Endodermal cell (in vitro differentiated cells): ENCODE measurements around the gene ZNF485. TPM values are rescaled to one million over a fixed set of nuclear protein-coding genes. Genes with fewer than 3 reads are reported as not detected.
A peak's percentile ranks its signal among the peaks of the same experiment; 100 is the strongest.

Experiments
- DNase-seq: peaks from one replicate; pipeline ENCODE4 v3.0.0-alpha.2; 2017
- H3K27ac ChIP-seq: 2 replicates; pipeline ENCODE4 v1.5.1; 2013; ENCODE audit warnings: mild to moderate bottlenecking, low read depth, low read length, moderate library complexity
- H3K27me3 ChIP-seq: 2 replicates; pipeline ENCODE4 v1.6.1; 2013; ENCODE audit warnings: mild to moderate bottlenecking, low read length, moderate library complexity; ENCODE audit not compliant: insufficient read depth, control insufficient read depth, poor library complexity, severe bottlenecking
- H3K36me3 ChIP-seq: 2 replicates; pipeline ENCODE4 v1.7.0; 2013; ENCODE audit warnings: mild to moderate bottlenecking, low read length, moderate library complexity; ENCODE audit not compliant: control insufficient read depth, insufficient read depth
- H3K4me1 ChIP-seq: one replicate; pipeline ENCODE4 v1.7.0; 2013; ENCODE audit warnings: low read length; ENCODE audit not compliant: control insufficient read depth, insufficient read depth
- H3K4me3 ChIP-seq: 2 replicates; pipeline ENCODE4 v1.5.1; 2013; ENCODE audit warnings: mild to moderate bottlenecking, low read length, moderate library complexity
- H3K9ac ChIP-seq: 2 replicates; pipeline ENCODE4 v1.6.1; 2013; ENCODE audit warnings: mild to moderate bottlenecking, low read length, moderate library complexity; ENCODE audit not compliant: poor library complexity, severe bottlenecking; ENCODE audit errors: extremely low read depth
- H3K9me3 ChIP-seq: 2 replicates; pipeline ENCODE4 v1.6.1; 2013; ENCODE audit warnings: mild to moderate bottlenecking, low read length, moderate library complexity; ENCODE audit not compliant: control insufficient read depth
- H3K27ac Mint-ChIP-seq: 2 replicates; pipeline ENCODE4 v1.8.0; 2020; ENCODE audit warnings: mixed read lengths
- H3K27me3 Mint-ChIP-seq: 2 replicates; pipeline ENCODE4 v1.8.0; 2021; ENCODE audit warnings: mild to moderate bottlenecking, mixed read lengths; ENCODE audit not compliant: insufficient read depth
- H3K36me3 Mint-ChIP-seq: 2 replicates; pipeline ENCODE4 v1.8.0; 2020; ENCODE audit warnings: low read depth, mixed read lengths
- H3K4me1 Mint-ChIP-seq: 2 replicates; pipeline ENCODE4 v1.8.0; 2020; ENCODE audit warnings: mixed read lengths
- H3K4me3 Mint-ChIP-seq: 2 replicates; pipeline ENCODE4 v1.8.0; 2020; ENCODE audit warnings: mild to moderate bottlenecking, moderate library complexity, mixed read lengths
- H3K9me3 Mint-ChIP-seq: 2 replicates; pipeline ENCODE4 v1.8.0; 2020; ENCODE audit warnings: mild to moderate bottlenecking, mixed read lengths
- WGBS, 2 experiments: methylation state at CpG; one replicate each; pipeline versions ENCODE4 v1.1.5 to v1.1.7; 2013; ENCODE audit warnings: missing lambda C conversion rate in 2 of 2, mixed read lengths in 1 of 2; ENCODE audit not compliant: insufficient coverage in 1 of 2, insufficient read length in 1 of 2; 5-methylcytosine and 5-hydroxymethylcytosine counted together
- total RNA-seq, 2 donors: library from RNA; stranded (reverse); fragmentation: NEBNext Ultra II Directional in 1 of 2; extraction: Animal tissue kit (Norgen Biotek cat#: 25700) in 1 of 2; gene quantifications; 2 replicates in 1 of 2; 3 replicates in 1 of 2; pipeline ENCODE4 v1.2.1, GENCODE V29; 2021
- TF ChIP-seq, protein P1 (sequence below): fragments of 200-600 bp; sonication (generic); conservative IDR thresholded peaks from 2 replicates; pipeline ENCODE4 v1.5.0; 2021; ENCODE audit warnings: antibody characterized with exemption, mild to moderate bottlenecking

ZNF485 gene
- total RNA-seq, 2 donors from 2014 or later: 3.6 to 4.3 TPM

- H3K4me3 Mint-ChIP-seq: peak overlapping the region; percentile 72
- peaks cover 14% of the 10 kb centered on the region for H3K27me3 ChIP-seq
- peaks cover 36% of the 10 kb centered on the region for H3K9me3 Mint-ChIP-seq
- H3K36me3 Mint-ChIP-seq: peaks cover 32% of the 10 kb centered on the region
- H3K4me1 Mint-ChIP-seq: peaks cover 19% of the 10 kb centered on the region
- TF ChIP-seq, protein P1, sequence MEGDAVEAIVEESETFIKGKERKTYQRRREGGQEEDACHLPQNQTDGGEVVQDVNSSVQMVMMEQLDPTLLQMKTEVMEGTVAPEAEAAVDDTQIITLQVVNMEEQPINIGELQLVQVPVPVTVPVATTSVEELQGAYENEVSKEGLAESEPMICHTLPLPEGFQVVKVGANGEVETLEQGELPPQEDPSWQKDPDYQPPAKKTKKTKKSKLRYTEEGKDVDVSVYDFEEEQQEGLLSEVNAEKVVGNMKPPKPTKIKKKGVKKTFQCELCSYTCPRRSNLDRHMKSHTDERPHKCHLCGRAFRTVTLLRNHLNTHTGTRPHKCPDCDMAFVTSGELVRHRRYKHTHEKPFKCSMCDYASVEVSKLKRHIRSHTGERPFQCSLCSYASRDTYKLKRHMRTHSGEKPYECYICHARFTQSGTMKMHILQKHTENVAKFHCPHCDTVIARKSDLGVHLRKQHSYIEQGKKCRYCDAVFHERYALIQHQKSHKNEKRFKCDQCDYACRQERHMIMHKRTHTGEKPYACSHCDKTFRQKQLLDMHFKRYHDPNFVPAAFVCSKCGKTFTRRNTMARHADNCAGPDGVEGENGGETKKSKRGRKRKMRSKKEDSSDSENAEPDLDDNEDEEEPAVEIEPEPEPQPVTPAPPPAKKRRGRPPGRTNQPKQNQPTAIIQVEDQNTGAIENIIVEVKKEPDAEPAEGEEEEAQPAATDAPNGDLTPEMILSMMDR: no peak
- H3K27ac ChIP-seq: no peak overlapping the region
- no peak for DNase-seq
- peaks cover 27% of the 10 kb centered on the region for H3K36me3 ChIP-seq
- peak overlapping the region; percentile 81 for H3K4me3 ChIP-seq
- peaks cover 40% of the 10 kb centered on the region for H3K27me3 Mint-ChIP-seq
- H3K9ac ChIP-seq: peak overlapping the region; percentile 72
- 35 to 46% methylated on average over 10 to 14 of the region's 14 CpGs for WGBS, 2 experiments
- peak overlapping the region; percentile 24 for H3K27ac Mint-ChIP-seq
- no peaks in the 10 kb centered on the region for H3K4me1 ChIP-seq
- H3K9me3 ChIP-seq: peaks cover 39% of the 10 kb centered on the region
Measured at GRCh38 chr10:43649185-43649523, 42.9 kb downstream of the ZNF485 start.

- Histone ChIP-seq H3K4me3 (no peak overlapping the region), H3K9me3 (no peaks in the 10 kb centered on the region), H3K36me3 (no peaks in the 10 kb centered on the region), H3K27me3 (peaks cover 14% of the 10 kb centered on the region), H3K4me1 (no peaks in the 10 kb centered on the region), H3K27ac (no peak overlapping the region), H3K9ac (no peak overlapping the region)
- Mint-ChIP-seq H3K36me3 (no peaks in the 10 kb centered on the region), H3K4me3 (no peak overlapping the region), H3K27ac (no peak overlapping the region), H3K4me1 (peaks cover 19% of the 10 kb centered on the region), H3K27me3 (peaks cover 34% of the 10 kb centered on the region), H3K9me3 (no peaks in the 10 kb centered on the region)
- DNase-seq: no peak
- WGBS, 2 experiments: 79% methylated on average over 2 of the region's 2 CpGs; no CpG with 5 or more reads in 1 of the 2 experiments
- TF ChIP-seq, protein P1: no peak
Measured at GRCh38 chr10:43653746-43654145, 47.5 kb downstream of the ZNF485 start.

DNA sequence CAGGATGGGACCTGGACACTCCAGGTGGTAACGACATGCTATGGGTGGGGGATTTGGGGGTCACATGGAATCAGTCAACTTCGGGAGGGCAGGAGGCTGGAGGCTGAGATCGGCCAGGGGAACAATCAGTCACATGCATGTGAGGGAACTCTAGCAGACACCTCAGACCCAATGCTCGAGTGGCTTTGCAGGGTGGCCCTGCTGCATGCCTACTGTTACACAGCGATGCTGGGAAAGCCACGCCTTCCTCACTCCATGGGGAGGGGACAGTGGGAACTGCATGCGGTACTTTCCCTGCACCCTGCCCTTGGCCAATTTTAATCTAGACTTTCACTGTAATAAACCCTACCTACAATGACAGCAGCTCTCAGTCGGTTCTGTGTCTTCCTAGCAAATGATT is 49.1 kb downstream of the ZNF485 start:
- no peak overlapping the region for H3K4me3 Mint-ChIP-seq
- H3K27me3 ChIP-seq: peaks cover under 1% of the 10 kb centered on the region
- no peak overlapping the region for H3K4me3 ChIP-seq
- H3K9me3 Mint-ChIP-seq: no peaks in the 10 kb centered on the region
- peaks cover 16% of the 10 kb centered on the region for H3K4me1 Mint-ChIP-seq
- peaks cover 18% of the 10 kb centered on the region for H3K27me3 Mint-ChIP-seq
- H3K27ac Mint-ChIP-seq: no peak overlapping the region
- no peaks in the 10 kb centered on the region for H3K36me3 ChIP-seq
- no peaks in the 10 kb centered on the region for H3K9me3 ChIP-seq
- no peak overlapping the region for H3K27ac ChIP-seq
- no peaks in the 10 kb centered on the region for H3K4me1 ChIP-seq
- H3K36me3 Mint-ChIP-seq: no peaks in the 10 kb centered on the region
- H3K9ac ChIP-seq: no peak overlapping the region
- TF ChIP-seq, protein P1: no peak
- WGBS, 2 experiments: 81 to 90% methylated on average over 7 to 8 of the region's 8 CpGs
- no peak for DNase-seq
